DMS53 (cell line): ENCODE data around the gene POM121.
"Not testable (repeated sequence)": the region's sequence is repeated elsewhere in the genome, so short reads cannot be mapped to it uniquely, and the experiment has no call there.

ENCODE experiments used
- DNase-seq: peaks from one replicate; lab custom pipeline; 2025; lab: John Stamatoyannopoulos, UW

The POM121 gene

DNA sequence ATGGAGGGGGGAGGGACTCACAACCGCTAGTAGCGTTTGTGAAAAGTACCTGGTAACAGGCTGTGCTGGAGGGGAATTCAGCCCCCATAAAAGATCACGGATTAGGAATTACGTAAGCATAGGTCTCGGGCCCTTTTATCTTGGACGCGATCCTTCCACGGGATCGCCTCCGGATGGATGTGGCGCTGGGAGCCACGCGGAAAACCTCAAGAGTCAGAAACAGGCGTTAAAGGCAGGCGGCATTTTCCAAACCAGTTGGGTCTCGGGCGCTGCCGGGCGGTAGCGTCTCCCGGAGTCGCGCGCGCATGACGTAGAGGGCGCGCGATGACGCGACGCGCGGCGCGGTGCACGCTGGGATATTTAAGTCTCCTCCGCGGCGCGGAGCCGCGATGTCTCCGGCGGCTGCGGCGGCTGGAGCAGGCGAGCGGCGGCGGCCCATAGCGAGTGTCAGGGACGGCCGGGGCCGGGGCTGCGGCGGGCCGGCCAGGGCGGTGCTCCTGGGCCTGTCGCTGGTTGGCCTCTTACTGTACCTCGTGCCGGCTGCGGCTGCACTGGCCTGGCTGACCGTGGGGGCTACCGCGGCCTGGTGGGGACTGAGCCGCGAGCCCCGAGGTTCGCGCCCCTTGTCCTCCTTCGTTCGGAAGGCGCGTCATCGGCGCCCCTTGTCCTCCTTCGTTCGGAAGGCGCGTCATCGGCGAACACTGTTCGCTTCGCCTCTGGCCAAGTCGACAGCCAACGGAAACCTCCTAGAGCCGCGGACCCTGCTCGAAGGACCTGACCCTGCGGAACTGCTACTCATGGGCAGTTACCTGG lies at the start of gene POM121:
Gene POM121 (plus strand): TSS at position 363 of the 813 bp plus-strand sequence. CDS start 27 bp downstream, at position 390.
- DNase-seq: peak; percentile 97

DNA sequence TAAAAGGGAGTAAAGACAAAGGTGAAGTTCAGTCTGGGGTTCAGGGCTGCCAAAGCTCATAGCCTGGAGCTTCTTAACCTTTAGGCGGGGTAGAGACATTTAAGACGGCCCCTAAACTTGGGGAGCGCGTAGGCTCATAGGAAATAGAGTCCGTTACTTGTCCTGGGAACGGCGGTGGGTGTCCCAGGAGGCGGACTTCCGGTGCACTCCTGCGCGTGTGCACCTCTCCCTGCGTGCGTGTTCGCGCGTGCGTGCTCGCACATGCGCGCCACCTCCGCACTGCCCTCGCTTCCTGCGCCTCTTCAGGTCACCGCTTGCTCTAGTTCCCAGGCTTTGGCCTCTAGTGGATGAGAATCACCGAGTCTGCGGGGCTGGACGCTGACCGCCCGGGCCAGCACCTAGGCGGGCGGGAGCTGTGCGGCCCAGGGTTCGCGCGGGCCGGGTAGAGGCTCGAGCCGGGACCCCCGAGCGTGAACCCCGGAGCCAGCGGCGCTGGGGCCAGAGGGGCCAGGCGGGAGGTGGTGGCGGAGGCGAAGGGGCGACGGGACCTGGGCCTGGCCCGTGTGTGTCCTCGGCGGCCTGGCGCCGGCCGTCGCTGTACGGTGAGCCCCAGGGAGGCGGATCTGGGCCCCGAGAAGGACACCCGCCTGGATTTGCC lies 45.7 kb upstream of the POM121 start:
- peak; percentile 95 for DNase-seq

DNA sequence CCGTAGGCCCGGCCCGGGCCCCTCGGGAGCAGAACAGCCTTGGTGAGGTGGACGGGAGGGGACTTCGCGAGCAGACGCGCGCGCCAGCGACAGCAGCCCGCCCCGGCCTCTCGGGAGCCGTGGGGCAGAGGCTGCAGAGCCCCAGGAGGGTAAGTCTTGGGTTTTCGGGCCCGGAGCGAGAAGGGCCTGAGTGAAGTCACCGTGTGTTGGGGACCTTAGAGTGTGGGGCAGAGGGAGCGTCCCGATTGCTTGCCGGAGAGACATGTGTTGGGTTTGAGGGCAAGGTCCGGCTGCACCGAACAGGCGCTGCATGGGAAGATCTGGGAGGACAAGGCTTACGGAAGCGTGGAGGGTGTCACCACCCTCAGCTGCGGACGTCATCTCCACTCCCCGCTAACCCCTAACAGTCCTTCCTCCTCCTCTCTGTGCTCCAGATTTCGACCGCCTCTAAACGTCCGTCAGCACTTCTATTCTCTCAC lies 45.1 kb upstream of the POM121 start:
- DNase-seq: peak; percentile 71

DNA sequence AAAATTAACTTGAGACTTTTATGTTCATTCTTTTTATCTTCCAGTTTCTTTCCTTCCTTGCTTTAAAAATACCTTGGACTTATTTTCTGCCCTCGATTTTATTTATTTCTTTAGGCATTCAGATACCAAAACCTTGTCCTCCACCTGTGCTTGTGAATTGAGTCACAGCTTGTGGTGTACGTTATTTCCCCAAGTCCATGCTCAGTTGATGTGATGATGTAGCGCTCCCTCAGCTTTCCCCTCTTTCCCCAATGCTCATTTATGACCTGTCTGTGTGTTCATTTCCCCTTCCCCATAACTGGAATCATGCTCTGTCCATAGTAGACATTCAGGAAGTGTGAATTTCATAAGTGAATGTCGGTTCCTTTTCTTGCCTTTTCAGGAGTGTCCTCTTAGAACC lies 33.1 kb upstream of the POM121 start:
- not testable (repeated sequence) for DNase-seq

DNA sequence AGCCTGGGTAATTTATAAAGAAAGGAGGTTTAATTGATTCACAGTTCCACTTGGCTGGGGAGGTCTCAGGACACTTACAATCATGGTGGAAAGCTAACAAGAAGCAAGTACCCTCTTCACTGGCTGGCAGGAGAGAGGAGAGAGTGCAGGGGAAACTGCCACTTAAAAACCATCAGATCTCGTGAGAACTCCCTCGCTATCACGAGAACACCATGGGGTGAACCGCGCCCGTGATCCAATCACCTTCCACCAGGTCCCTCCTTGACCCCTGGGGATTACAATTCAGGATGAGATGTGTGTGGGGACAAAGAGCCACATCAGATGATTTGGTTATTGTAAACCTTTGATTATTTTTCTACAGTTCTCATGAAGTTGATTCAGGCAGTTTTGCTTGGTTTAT lies 20.2 kb upstream of the POM121 start:
- not testable (repeated sequence) for DNase-seq

DNA sequence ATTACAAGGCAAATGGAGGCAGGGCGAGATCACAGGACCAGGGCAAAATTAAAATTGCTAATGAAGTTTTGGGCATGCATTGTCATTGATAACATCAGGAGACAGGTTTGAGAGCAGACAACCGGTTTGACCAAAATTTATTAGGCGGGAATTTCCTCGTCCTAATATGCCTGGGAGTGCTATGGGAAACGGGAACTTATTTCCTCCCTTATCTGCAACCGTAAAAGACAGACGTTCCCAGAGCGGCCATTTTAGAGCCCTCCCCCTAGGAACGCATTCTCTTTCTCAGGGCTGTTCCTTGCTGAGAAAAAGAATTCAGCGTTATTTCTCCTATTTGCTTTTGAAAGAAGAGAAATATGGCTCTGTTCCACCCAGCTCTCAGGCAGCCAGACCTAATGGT lies 16.5 kb upstream of the POM121 start:
- DNase-seq: not testable (repeated sequence)

DNA sequence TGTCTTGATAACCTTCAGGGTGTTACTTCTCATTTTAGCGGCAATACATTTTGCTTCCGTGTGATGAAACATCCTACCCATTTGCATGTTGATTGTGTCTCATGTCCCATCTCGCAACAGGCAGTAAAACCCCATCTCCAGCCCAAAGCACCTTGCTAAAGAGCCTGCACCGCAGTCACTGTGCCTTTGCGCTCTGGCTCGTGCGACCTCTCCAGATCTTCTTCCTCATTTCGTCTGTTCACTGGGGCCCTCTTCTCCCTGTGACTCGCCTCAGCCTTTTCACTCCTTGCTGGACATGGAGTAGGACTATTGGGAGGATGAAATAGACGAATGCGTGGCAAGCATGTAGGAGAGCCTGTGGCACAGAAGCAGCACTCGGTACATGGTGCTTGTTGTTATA lies 13.5 kb upstream of the POM121 start:
- DNase-seq: not testable (repeated sequence)

DNA sequence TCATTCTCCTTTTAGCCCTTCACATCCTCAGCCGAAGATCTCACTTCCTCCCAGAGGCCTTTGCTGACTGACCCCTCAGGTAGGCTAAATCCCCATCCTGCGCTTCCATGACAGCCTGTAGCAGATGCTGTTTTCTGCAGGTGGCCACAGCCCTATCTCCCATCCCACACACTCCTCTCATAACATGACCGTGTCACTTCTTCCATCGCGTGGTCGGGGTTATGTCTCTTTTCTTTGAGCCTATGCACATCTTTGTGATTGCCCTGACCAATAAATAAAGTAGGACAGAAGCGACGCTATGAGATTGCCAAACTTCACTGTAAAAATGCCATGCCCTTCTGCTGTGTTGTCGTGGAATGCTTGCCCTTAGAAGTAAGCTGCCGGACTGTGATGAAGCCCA lies 11.1 kb upstream of the POM121 start:
- DNase-seq: not testable (repeated sequence)

DNA sequence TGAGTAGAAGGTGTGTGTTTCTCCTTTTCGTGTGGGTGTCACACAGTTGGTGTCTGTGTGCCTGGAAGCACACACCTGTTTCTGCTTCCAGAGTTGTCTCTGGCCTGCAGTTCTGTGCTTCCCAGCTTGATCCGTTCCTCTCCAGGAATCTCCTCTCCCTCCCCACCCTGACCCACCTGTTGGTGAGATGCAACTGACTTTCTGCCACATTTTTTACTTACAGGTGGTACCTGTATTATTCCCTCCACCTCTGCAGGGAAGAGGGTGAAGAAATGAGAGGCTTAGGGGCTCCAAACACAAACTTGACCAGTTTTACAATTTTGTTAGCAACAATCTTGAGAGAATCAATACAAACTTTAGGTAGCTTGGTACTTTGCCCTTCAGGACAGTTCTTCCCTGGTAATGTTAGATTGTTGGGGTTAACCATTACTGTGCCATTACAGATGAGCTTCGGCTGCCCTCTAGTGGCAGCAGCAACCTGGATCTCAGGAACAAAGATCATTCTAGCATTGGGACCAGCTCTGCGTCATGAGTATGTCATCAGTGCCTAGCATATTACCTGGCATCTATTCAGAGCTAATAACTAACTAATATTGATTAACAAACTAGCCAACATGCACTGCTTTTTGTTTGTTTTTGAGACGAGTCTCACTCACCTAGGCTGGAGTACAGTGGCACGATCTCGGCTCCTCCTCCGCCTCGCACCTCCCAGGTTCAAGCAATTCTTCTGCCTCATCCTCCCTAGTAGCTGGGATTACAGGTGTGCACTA lies 10.0 kb upstream of the POM121 start:
- peak; percentile 76 for DNase-seq

DNA sequence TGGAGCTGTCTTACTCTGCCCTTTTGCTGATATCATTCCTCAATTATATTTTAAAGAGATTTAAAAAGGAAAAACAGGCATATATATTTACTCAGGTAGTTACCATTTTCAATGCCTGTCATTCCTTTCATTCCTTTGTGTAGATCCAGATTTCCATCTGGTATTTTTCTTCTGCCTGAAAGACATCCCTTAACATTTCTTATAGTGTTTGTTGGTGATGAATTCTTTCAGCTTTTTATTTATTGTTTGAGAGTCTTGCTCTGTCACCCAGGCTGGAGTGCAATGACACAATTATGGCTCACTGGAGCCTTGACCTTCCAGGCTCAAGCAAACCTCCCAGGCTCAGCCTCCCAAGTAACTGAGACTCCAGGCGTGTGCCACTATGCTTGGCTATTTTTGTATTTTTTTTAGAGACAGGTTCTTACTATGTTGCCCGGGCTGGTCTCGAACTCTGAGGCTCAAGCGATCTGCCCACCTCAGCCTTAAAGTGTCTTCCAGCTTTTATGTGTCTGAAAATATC lies 5.6 kb upstream of the POM121 start:
- DNase-seq: no peak

DNA sequence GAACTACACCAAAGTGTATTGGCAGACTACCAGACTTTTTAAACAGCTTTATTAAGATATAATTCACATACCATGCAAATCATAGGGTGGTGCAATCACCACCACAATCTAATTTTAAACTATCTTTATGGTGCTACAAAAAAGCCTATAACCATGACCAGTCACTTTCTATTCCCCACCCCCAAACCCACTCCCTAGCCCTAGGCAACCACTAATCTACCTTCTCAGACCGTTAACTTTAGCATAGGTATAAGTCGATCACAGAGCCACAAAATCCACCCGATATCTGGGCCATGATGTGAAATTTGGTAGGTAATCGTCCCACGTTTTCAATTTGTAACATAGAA lies 536 bp upstream of the POM121 start:
- no peak for DNase-seq

DNA sequence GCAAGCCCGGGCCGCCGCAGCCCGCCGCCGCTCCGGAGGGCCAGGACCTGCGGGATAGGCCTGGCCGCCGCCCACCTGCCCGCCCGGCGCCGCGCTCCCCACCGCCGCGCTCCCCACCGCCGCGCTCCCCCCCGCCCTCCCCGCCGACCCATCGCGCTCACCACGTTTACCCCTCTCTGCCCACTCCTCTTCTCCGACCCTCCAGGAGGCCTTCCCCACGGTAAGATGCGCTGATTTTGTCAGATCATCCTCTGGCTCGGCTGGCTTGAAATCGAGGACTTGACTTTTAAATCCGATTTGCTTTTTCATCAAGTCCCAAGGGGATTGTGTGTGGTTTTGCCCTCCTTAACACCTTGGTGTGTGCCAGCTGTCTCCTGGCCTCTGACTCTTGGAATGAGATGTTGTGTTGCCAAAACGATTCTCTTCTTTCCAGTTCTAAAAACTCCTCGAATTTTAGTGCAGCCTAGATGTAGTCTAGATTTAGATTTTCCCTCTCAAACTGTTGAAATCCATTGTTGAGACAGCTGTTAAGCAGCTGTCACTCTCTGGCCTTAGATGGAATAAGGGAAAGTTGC lies 738 bp downstream of the POM121 start:
- DNase-seq: peak; percentile 40

DNA sequence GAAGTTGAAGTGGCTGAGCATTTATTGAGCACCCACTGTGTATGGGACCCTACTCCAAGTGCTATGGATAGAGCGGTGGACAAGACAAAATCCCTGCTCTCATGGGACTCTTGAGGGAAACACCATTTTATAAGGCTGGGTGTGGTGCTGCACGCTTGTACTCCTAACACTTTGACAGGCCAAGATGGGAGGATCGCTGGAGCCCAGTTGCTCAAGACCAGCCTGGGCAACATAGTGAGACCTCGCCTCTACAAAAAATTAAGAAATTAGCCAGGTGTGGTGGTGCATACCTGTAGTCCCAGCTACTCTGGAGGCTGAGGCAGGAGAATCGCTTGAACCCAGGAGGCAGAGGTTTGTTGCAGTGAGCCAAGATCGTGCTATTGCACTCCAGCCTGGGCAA lies 2.9 kb downstream of the POM121 start:
- not testable (repeated sequence) for DNase-seq

DNA sequence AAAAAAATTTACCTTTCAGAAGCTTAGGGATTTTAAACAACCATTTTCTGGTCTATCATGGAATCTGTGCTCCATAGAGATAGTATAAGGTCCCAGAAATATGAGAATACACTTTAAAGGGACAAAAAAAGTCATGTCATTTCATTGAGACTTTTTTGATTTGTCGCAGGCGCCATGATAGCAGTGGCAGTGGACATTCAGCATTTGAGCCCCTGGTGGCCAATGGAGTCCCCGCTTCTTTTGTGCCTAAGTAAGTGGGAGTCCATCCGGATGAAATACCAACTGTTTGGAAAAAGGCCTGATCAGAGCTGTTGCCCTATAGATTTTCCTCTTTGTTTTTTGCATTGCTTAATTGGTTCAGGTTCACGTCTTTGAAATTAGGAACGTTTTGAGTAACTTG lies 3.3 kb downstream of the POM121 start:
- peak; percentile 12 for DNase-seq

DNA sequence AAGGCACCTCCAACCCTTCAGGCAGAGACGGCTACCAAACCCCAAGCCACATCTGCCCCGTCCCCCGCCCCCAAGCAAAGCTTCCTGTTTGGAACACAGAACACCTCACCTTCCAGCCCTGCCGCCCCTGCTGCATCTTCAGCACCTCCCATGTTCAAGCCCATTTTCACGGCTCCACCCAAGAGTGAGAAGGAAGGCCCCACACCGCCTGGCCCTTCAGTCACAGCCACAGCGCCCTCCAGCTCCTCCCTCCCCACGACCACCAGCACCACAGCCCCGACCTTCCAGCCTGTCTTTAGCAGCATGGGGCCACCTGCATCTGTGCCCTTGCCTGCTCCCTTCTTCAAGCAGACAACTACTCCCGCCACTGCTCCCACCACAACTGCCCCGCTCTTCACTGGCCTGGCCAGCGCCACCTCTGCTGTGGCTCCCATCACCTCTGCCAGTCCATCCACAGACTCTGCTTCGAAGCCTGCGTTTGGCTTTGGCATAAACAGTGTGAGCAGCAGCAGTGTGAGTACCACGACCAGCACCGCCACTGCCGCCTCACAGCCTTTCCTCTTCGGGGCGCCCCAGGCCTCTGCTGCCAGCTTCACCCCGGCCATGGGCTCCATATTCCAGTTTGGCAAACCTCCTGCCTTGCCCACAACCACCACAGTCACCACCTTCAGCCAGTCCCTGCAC lies 17.3 kb downstream of the POM121 start:
- DNase-seq: not testable (repeated sequence)

DNA sequence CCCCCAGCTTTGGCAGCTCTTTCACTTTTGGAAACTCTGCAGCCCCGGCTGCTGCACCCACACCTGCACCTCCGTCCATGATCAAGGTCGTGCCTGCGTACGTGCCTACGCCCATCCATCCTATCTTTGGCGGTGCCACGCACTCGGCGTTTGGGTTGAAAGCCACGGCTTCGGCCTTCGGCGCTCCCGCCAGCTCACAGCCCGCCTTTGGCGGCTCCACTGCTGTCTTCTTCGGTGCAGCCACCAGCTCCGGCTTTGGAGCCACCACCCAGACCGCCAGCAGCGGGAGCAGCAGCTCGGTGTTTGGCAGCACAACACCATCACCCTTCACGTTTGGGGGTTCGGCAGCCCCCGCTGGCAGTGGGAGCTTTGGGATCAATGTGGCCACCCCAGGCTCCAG lies 18.1 kb downstream of the POM121 start:
- DNase-seq: not testable (repeated sequence)

DNA sequence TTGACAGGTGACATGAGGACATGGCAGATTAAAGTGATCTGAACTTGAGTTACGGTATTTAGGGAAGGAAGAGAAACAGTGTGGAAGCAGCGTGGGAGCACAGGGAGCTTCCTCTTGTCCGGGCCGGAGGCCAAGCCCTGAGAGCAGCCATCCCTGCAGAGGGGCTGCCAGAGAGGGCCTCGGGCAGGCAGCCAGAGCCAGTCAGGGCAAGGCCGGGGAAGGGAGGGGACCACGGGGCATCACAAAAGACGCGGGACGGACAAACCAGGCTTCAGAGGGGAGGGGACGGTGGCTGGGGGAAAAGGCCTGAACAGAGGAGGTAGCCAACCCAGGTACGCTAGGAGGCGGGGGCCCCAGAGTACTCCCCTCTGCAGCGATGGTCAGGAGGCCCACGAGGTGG lies 20.0 kb downstream of the POM121 start:
- DNase-seq: not testable (repeated sequence)

DNA sequence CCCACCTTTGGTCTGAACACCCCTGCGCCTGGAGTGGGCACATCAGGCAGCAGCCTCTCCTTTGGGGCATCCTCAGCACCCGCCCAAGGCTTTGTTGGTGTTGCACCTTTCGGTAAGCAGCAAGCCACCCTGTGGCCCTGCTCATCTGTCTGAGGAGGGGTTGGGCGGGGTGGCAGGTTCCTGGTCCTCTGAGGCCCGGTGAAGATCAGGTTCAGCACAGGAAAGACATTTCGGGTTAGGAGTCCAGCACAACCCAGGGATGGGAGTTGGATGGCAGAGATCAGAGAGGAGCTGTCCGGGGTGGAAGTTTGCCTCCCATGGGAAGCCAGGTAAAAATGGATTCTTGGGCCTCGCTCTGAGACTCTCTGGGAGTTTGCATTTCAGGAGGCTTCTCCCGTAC lies 20.7 kb downstream of the POM121 start:
- not testable (repeated sequence) for DNase-seq

DNA sequence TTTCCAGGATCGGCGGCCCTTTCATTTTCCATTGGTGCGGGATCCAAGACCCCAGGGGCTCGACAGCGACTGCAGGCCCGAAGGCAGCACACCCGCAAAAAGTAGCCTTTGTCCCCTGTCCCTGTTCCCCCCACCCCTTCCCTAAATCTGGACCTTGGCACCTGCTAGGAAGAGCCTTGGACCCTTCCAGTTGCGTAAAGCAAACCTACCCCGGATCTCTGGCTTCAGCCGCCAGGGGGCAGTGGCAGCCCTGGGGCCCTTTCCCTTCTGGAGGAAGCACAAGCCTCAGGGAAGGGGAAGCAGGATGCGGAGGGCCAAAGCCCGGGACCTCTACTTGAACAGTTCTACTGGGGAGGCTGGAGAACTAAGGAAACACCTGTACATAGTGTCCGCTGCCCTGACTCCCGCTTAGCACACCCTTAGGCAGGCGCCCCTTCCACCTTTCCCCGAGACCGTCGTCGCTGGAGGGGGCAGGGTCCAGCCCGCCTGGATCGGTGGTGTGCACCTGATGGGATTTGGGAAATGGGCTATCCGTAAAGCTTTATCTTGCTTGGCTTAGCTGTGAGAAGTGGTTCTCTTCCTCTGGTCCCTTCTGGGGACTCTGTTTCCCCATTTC lies 21.3 kb downstream of the POM121 start:
- peak; percentile 43 for DNase-seq

DNA sequence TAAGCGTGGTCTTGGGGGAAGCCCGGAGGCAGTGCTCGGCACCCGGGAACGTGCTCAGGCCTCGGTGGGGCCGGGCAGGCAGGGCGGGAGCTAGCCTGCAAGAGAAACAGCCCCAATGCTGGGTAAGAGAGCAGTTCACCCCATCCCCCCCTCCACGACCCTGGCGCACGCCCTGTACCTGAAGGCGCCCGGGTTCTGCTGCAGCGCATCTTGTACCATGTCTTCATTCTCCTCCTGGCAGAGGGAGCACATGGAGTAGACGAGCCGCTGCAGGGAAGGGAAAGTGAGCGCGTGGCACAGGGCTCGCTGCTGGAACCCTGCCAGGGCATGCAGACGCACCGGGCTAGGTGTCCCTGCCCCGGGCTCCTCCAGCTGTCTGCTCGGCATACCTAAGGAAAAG lies 23.8 kb downstream of the POM121 start:
- DNase-seq: not testable (repeated sequence)

DNA sequence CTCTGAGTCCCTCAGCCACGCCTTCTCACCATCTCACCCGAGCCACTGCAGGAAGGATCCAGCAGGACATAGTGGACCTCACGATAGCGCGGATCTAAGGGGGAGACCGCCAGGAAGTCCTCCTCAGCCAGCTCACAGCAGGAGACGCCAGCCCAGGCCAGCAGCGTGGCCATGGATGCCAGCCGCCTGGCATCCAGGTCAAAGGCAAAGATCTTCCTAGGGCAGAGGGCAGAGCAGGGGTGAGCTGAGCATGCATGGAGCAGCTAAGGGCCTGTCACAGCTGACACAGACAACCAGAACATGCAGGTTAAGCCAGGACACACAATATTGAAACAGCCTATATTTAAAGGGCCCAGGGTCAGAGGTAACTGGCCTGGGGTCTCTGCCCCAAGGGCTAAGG lies 24.4 kb downstream of the POM121 start:
- not testable (repeated sequence) for DNase-seq
